SIG-M5 (cell line): Measurements from ENCODE around the gene KHSRP.
A peak's percentile ranks its signal among the peaks of the same experiment; 100 is the strongest.
"Not testable (repeated sequence)": the region's sequence is repeated elsewhere in the genome, so short reads cannot be mapped to it uniquely, and the experiment has no call there.

Source experiments
- DNase-seq: peaks from one replicate; lab custom pipeline; 2025; lab: John Stamatoyannopoulos, UW

The KHSRP gene

DNA sequence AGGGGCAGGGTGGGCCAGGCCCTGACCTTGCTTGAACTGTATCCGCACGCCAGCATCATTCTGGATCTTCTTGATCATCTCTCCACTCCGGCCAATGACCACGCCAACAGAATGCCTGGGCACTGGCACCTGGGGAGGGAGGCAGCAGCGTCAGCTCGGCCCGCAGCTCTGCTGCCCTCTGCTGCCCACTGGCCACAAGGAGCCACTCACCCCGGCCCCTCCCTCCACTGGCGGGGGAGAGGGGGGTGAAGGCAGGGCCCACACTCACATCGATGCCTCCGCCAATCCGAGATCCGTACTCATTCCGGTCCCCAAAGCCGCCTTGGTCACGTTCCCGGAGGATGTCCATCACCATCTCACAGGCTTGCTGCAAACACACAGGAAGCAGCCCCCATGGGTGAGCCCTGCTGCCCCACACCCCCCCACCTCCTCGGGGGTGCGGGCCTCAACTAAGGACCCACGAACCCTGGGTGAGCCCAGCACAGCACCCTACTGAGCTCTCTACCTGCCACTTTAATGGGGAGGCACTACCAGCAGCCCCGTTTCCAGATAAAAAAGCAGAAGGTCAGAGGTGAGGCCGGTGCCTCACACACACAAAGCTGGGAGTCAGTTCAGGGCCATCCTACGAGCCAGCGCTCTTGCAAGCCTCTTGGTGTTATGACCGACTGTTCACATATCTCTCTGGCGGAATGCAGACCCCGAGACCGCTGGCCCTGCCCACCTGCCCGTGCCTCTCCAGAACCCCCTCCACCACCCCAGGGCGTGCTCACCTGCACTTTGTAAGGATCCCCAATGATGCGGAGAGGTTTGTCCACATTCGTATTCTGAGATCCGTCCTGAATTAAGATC, 6.7 kb downstream of the KHSRP start:
- no peak for DNase-seq

DNA sequence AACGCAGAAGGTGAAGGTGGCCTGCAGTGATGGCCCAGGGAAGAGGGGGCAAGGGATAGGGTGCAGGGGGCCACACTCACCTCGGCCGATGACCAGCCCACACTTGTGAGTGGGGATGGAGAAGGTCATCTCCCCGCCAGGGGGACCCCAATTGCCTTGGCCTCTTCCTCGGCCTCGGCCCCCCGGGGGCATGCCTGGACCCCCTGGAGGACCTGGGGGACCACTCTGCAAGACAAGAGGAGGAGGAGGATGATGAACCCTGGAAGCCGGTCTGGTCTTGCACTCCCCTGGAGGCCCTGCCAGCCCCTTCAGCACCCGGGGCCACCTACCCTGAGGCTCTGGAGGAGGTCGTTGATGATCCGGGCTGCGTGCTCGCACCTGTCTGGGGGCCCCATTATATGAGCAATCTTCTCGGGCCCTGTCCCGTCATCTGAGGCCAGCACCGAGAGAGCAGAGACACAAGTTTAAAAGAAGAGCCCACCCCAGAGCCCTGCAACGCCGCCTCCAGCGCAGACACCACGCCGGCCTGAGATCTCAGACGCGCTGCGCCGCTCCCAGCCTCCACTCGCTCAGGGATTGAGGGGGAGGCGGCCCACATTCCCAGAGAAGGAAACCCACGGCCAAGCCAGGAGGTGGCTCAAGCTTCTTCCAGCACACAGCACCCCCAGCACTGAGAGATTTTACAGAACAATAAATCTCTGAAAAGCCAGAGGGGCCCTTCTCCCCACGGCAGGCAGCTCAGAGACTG, 7.8 kb downstream of the KHSRP start:
- no peak for DNase-seq

DNA sequence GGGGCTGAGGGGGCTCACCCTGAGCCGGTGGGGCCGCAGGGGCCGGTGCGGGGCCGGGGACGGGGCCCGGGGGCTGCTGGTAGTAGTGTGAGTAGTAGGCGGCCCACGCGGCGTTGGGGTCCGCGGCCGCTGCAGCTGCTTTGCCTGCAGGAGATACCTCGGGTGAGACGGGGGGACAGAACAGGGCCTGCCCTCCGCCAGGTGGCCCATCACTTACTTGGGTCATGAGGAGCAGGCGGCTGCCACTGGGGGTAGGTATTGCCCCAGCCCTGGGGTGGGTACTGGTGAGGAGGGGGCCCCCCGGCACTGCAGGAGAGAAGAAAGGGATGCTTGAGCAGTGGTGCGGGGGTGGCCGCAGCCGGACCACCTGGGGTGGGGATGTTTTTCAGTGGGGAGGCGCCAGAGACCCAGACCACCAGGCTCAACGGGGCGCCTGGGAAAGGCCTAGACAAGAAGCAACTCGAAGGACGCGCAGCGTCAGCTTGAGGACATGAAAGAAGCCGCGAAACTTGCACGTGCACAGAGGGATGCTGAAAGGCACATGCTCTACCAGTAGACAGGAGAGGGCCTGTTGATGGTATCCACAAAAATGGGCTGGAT, 8.9 kb downstream of the KHSRP start:
- no peak for DNase-seq

DNA sequence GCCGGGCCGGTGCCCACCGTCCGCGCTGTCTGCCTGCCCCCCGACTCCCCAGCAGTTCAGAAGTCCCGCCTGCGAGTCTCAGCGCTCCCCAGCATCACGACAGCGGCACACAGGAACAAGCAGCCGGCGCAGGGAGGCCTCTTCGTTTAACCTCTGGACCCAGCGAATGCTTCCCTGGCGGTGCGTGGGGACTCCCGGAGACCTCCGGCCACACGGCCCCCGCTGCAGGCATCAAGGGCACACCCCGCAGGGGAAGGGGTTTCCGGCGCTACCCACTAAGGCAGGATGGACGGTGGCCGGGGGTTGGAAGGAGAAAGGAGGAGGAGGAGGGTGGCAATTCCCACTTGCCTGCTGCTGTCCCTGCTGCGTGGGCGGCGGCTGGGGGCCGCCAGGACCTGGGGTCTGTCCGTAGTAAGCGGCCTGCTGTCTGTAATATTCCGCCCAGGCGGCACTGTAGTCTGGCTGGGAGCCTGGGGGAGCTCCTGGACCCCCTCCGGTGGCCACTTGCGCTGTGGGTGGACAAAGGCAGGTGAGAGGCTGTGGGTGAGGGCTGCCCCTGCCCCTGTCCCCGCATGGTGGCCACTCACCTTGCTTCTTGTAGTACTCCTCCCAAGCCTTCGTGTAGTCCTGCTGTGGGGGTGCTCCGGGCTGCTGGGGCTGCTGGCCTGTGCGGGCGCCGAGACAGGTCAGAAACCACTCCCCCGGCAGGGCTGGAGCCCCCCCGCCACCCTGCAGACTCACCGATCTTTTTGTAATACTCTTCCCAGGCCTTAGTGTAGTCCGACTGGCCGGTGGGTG, 9.6 kb downstream of the KHSRP start:
- no peak for DNase-seq

GRCh38 chr19:6413721-6414643, 10.6 kb downstream of the KHSRP start:
- DNase-seq, result no peak

DNA sequence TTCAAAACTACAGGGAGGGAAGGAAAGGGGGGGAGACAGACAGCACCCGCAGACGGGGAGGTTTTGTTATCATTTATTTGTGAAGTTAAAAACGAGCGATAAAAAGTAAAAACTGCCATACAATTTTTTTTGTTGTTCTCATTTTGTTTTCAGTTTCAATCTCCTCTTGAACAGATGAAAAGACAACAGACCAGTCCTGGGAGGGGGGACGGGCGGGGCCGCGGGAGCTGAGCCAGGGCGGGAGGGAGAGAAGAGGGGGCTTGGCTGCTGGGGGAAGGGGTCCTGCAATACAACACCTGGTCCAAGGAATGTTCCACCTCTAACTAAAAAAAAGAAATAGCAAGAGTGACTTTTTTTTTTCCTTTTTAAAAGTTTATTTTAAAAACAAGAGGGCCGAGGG, 11.3 kb downstream of the KHSRP start:
- DNase-seq, result no peak

GRCh38 chr19:6412447-6413091, 12.0 kb downstream of the KHSRP start:
- no peak for DNase-seq

GRCh38 chr19:6412061-6412446, 12.6 kb downstream of the KHSRP start:
- DNase-seq, result no peak

DNA sequence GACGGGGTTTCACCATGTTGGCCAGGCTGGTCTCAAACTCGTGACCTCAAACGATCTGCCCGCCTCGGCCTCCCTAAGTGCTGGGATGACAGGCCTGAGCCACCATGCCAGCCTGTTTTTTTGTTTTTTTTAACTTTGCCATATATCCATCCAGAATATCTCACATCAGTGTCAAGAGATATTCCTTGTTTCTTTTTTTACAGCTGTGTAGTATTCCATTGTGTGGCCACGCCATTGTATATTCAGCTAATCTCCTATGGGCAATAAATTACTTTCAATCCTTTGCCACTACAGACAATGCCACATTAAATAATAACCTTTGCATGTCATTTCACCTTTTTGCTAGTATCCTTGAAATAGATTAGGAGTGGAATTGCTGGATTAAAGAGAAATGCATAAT, 15.3 kb downstream of the KHSRP start:
- no peak for DNase-seq

GRCh38 chr19:6406401-6406800, 18.2 kb downstream of the KHSRP start:
- DNase-seq, result no peak

GRCh38 chr19:6402837-6403608, 21.6 kb downstream of the KHSRP start:
- DNase-seq, result no peak

- no peak for DNase-seq
Measured at GRCh38 chr19:6402058-6402457, 22.6 kb downstream of the KHSRP start.

DNA sequence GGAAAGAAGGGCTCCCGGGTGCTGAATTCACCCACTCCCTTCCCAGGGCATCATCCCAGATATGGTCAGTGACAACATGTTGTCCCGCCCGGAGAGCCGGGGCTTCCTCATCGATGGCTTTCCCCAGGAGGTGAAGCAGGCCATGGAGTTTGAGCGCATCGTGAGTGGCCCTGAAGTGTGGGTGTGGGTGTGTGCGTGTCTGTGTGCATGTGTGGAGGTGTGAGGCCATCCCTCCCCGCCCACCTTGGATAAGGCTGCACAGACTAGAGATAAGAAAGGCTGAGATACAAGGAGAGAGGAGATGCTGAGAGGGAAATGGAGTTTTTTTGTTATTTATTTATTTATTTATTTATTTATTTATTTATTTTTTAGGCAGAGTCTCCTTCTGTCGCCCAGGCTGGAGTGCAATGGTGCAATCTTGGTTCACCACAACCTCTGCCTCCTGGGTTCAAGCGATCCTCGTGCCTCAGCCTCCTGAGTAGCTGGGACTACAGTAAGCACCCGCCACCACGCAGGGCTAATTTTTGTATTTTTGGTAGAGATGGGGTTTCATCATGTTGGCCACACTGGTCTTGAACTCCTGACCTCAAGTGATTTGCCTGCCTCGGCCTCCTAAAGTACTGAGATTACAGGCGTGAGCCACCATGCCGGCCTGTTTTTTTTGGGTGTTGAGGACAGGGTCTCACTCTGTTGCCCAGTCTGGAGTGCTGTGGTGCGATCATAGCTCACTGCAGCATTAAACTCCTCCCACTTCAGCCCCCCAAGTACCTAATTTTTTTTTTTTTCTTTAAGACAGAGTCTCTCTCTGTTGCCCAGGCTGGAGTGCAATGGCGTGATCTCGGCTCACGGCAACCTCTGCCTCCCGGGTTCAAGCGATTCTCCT, 24.3 kb downstream of the KHSRP start:
- DNase-seq, result not testable (repeated sequence)

DNA sequence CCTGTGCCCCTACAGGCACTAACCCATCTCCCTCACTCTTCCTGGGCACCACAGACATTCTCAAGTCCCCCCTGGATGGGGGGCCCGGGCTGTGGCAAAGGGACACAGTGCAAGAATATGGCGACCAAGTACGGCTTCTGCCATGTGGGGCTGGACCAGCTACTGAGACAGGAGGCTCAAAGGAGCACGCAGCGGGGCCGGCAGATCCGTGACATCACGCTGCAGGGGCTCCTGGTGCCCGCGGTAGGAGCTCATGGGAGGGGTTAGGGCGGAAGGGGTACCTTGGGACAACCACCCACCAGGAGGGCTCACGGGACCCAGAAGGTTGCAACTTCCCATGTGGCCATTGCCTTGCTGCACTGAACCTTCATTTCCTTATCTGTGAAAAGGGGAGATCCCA, 28.3 kb downstream of the KHSRP start:
- no peak for DNase-seq

GRCh38 chr19:6394831-6395230, 29.8 kb downstream of the KHSRP start:
- no peak for DNase-seq

GRCh38 chr19:6393983-6394412, 30.6 kb downstream of the KHSRP start:
- no peak for DNase-seq

DNA sequence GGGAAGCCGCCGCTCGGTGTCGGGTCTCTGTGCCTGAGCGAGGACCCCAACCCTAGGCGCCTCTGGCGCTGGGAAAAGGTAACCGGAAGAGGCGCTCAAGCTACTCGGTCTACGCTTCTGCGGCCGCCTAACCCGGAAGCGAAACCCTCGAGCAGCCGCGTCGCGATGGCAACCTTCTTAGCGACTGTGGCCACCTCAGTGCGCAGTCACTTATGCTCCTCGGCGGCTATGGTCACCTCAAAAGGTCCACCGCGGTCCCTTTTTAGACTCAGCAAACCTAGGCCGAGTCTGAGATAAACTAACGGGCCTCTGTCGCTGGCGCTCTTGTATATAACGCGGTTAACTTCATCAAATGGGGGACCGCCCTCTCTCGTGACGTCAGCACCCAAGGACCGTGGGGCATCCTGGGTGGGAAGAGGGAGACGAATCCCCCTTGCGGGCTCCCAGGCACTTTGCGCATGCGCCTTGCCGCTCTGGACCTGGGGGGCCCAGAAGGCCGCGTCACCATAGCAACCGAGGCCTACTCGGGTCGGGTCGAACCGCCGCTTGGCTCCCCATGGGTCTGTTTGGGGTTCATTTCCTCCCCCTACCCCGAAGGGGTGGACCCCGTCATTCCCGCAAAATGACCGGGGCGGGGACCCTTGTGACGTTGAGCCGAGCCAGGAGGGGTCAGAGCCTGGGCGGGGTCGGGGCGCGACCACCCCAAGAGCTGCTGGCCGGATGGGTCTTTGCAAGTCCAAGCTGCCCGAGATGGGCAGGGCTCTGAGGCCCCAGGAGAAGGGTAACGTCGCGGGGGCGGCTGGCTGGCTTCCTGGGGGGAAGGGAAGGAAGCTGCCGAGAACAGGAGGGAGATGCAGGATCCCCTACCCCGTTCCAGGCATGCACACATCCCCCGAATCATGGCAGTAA, 31.3 kb downstream of the KHSRP start, which contains the start of gene GTF2F1:
TSS of gene GTF2F1 (minus strand) at position 91 of the 909 bp plus-strand sequence. CDS start 169 bp downstream, outside the sequence.
- peak; percentile 22 for DNase-seq
